Osteoblast (primary cell): ENCODE results near the gene CYP19A1. TPM values are rescaled to one million over a fixed set of nuclear protein-coding genes. Genes with fewer than 3 reads are reported as not detected.

Source experiments
- DNase-seq: peaks from one replicate; pipeline ENCODE4 v3.0.0; 2011; ENCODE audit warnings: low spot score, mixed read lengths; ENCODE audit not compliant: insufficient read length; ENCODE audit errors: missing footprints
- H2AFZ ChIP-seq: 2 replicates; pipeline ENCODE4 v1.6.0; 2011; ENCODE audit warnings: mild to moderate bottlenecking, low read length
- H3K27ac ChIP-seq: 2 replicates; pipeline ENCODE4 v1.5.1; 2011; ENCODE audit warnings: mild to moderate bottlenecking, low read depth, low read length, moderate library complexity
- H3K27me3 ChIP-seq: 2 replicates; pipeline ENCODE4 v1.6.0; 2012; ENCODE audit warnings: mild to moderate bottlenecking, control low read depth, inconsistent platforms, low read length, moderate library complexity; ENCODE audit not compliant: insufficient read depth
- H3K36me3 ChIP-seq: 2 replicates; pipeline ENCODE4 v1.5.1; 2011; ENCODE audit warnings: mild to moderate bottlenecking, low read length, control low read depth, moderate library complexity; ENCODE audit not compliant: insufficient read depth
- H3K4me1 ChIP-seq: 2 replicates; pipeline ENCODE4 v1.5.1; 2011; ENCODE audit warnings: mild to moderate bottlenecking, low read length, control low read depth, moderate library complexity; ENCODE audit not compliant: insufficient read depth
- H3K4me2 ChIP-seq: 2 replicates; pipeline ENCODE4 v1.6.0; 2011; ENCODE audit warnings: mild to moderate bottlenecking, low read length; ENCODE audit not compliant: insufficient read depth
- H3K4me3 ChIP-seq: fragments of 200-600 bp; sonication (generic); 3 replicates; pipeline ENCODE4 v1.5.1; 2012; ENCODE audit warnings: mild to moderate bottlenecking, low read length, inconsistent platforms; ENCODE audit not compliant: insufficient read depth
- H3K79me2 ChIP-seq: 2 replicates; pipeline ENCODE4 v1.6.0; 2012; ENCODE audit warnings: mild to moderate bottlenecking, low read length, control low read depth, inconsistent platforms; ENCODE audit not compliant: insufficient read depth
- H3K9me3 ChIP-seq: 2 replicates; pipeline ENCODE4 v1.5.1; 2011; ENCODE audit warnings: low read depth, low read length, control low read depth
- H4K20me1 ChIP-seq: 2 replicates; pipeline ENCODE4 v1.6.0; 2012; ENCODE audit warnings: mild to moderate bottlenecking, low read length, control low read depth; ENCODE audit not compliant: insufficient read depth
- total RNA-seq: library from RNA; depleted of rRNA; stranded (reverse); fragments of >200 nt; gene quantifications from 2 replicates; pipeline ENCODE4 v1.2.3, GENCODE V29; 2012
- TF ChIP-seq, protein P1 (sequence below): IDR thresholded peaks from 2 replicates; pipeline ENCODE4 v1.5.1; 2011; ENCODE audit warnings: mild to moderate bottlenecking, low read depth, low read length, moderate library complexity; ENCODE audit errors: extremely low read depth

Gene CYP19A1
- total RNA-seq, 1 donor: 2.2 TPM

DNA sequence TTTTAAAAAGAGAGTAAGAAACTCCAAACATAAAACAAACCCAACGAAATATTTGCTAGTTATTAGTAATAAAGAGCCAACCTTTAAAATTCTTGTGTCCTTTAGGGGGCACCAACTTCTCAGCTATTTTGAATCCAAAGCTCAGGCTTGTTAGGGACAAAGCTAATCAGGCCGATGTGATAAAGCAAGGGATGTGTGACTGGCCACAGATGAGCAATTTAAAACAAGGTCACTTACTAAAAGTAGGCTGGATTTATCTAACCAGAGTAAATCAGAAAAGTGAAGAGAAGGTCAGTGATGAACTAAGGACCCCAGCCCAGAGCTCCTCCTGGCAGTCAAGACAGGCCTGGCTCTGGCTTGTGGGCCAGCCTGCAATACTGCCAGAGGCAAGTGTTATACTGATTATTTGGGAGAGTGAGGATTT, 108.5 kb downstream of the CYP19A1 start:
- DNase-seq: no peak

GRCh38 chr15:51227940-51228732, 110.3 kb downstream of the CYP19A1 start:
- peak; percentile 88 for DNase-seq
- Histone ChIP-seq H3K36me3 (no peaks in the 10 kb centered on the region), H3K4me3 (peak overlapping the region; percentile 27), H3K27me3 (no peaks in the 10 kb centered on the region), H3K27ac (peak overlapping the region; percentile 85), H4K20me1 (no peaks in the 10 kb centered on the region), H2AFZ (no peak overlapping the region), H3K4me2 (peak overlapping the region; percentile 67), H3K79me2 (no peaks in the 10 kb centered on the region), H3K4me1 (peaks cover 41% of the 10 kb centered on the region), H3K9me3 (no peaks in the 10 kb centered on the region)
- TF ChIP-seq, protein P1, sequence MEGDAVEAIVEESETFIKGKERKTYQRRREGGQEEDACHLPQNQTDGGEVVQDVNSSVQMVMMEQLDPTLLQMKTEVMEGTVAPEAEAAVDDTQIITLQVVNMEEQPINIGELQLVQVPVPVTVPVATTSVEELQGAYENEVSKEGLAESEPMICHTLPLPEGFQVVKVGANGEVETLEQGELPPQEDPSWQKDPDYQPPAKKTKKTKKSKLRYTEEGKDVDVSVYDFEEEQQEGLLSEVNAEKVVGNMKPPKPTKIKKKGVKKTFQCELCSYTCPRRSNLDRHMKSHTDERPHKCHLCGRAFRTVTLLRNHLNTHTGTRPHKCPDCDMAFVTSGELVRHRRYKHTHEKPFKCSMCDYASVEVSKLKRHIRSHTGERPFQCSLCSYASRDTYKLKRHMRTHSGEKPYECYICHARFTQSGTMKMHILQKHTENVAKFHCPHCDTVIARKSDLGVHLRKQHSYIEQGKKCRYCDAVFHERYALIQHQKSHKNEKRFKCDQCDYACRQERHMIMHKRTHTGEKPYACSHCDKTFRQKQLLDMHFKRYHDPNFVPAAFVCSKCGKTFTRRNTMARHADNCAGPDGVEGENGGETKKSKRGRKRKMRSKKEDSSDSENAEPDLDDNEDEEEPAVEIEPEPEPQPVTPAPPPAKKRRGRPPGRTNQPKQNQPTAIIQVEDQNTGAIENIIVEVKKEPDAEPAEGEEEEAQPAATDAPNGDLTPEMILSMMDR: no peak

More for the DNA sequence above, 108.5 kb downstream of the CYP19A1 start:
- H4K20me1 ChIP-seq: no peaks in the 10 kb centered on the region
- peak overlapping the region; percentile 18 for H2AFZ ChIP-seq
- peaks cover 33% of the 10 kb centered on the region for H3K4me1 ChIP-seq
- no peaks in the 10 kb centered on the region for H3K36me3 ChIP-seq
- no peak overlapping the region for H3K27ac ChIP-seq
- H3K27me3 ChIP-seq: no peaks in the 10 kb centered on the region
- no peak overlapping the region for H3K4me2 ChIP-seq
- no peak overlapping the region for H3K4me3 ChIP-seq
- TF ChIP-seq, protein P1: peak; percentile 50
- no peaks in the 10 kb centered on the region for H3K9me3 ChIP-seq
- no peaks in the 10 kb centered on the region for H3K79me2 ChIP-seq

DNA sequence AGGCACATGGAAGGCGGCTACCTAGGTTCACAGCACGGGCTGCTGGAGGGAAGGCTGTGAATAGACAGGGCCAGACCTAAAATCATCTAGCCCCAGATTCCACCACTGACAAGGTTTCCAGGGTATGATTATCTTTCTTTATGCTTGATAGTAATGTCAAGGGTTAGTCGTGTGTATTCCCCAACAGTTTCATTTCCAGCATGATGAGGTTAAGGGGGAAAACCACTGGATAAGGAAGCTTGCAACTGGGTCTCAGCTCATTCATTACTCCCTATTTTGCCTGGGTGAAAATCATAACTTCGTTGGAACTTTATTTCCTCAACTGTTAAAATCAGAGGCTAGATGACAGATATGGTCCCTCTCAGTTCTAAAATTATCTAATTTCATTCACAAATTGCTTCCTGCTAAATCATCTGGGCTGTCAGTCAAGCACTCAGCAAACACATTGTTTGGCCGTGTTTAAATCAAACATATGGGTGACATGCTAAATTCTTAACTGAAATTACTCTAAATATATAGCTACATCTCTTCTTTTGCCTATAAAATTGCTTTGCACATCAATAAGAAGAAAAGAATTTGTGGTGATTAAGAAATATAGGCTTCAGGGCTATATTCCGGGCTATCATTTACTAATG, 111.7 kb downstream of the CYP19A1 start:
- no peak overlapping the region for H3K4me2 ChIP-seq
- H3K9me3 ChIP-seq: no peaks in the 10 kb centered on the region
- H3K36me3 ChIP-seq: no peaks in the 10 kb centered on the region
- H3K79me2 ChIP-seq: no peaks in the 10 kb centered on the region
- H3K4me3 ChIP-seq: no peak overlapping the region
- H3K27ac ChIP-seq: no peak overlapping the region
- no peak for DNase-seq
- no peaks in the 10 kb centered on the region for H4K20me1 ChIP-seq
- no peak overlapping the region for H2AFZ ChIP-seq
- H3K4me1 ChIP-seq: peaks cover 39% of the 10 kb centered on the region
- TF ChIP-seq, protein P1: no peak
- H3K27me3 ChIP-seq: no peaks in the 10 kb centered on the region

- no peak for DNase-seq
- no peaks in the 10 kb centered on the region for H3K36me3 ChIP-seq
- no peaks in the 10 kb centered on the region for H3K27me3 ChIP-seq
- no peaks in the 10 kb centered on the region for H4K20me1 ChIP-seq
- peak overlapping the region; percentile 71 for H3K27ac ChIP-seq
- H2AFZ ChIP-seq: no peak overlapping the region
- peak overlapping the region; percentile 34 for H3K4me2 ChIP-seq
- no peak overlapping the region for H3K4me3 ChIP-seq
- peaks cover 44% of the 10 kb centered on the region for H3K4me1 ChIP-seq
- H3K79me2 ChIP-seq: no peaks in the 10 kb centered on the region
- no peaks in the 10 kb centered on the region for H3K9me3 ChIP-seq
- TF ChIP-seq, protein P1: no peak
These were observed 114.0 kb downstream of the CYP19A1 start for GRCh38 chr15:51224428-51224827.
